SK-N-MC (cell line): Measurements from ENCODE around the gene AMOT.

ENCODE experiments used
- EZH2 ChIP-seq: fragments of 200-600 bp; sonication (generic); IDR thresholded peaks from one replicate; pipeline ENCODE4 v1.6.1; 2017; ENCODE audit warnings: antibody characterized with exemption
- FOXP2 ChIP-seq: optimal IDR thresholded peaks from 2 replicates; pipeline ENCODE3; 2011; ENCODE audit warnings: mild to moderate bottlenecking, moderate library complexity; ENCODE audit not compliant: insufficient read depth; ENCODE audit errors: extremely low read length, control extremely low read depth
- POLR2AphosphoS5 ChIP-seq: IDR thresholded peaks from 2 replicates; pipeline ENCODE4 v1.6.1; 2012; ENCODE audit warnings: mild to moderate bottlenecking, low read depth, low read length, borderline replicate concordance

DNA sequence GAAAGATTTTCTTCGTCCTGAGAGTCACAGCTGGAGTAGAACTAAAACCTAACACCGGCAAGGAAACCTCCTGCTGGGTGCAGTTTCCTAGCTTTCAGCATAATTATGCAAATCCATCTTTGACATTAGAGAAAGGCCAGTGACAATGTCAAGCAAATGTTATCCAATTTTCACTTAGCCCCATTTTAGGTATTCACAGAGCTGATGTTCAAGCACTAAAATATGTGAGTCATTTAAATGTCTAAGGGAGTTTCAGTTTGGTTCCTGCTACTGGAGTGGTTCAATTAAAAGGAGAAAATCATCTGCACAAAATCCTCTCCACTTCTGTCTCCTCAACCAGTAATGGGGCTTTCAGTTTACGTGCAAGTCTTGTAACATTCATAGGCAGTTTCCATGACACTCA lies 37.1 kb upstream of the AMOT start:
- TF ChIP-seq EZH2 = no peak
- TF ChIP-seq POLR2AphosphoS5 = no peak
- no peak for TF ChIP-seq FOXP2
